Upper lobe of left lung (tissue), 6 donors: ENCODE measurements around the gene CNTNAP2. TPM values are rescaled to one million over a fixed set of nuclear protein-coding genes. Genes with fewer than 3 reads are reported as not detected.

Experiments
- ATAC-seq, 2 donors: fragments of 200-7000 bp; cut with Tn5 transposase; one replicate each; pipeline ENCODE4 v1.9.1; 2022; ENCODE audit warnings: mild to moderate bottlenecking in 2 of 2, moderate library complexity in 2 of 2; ENCODE audit not compliant: low FRiP score in 2 of 2
- DNase-seq, 2 donors: peaks; one replicate each; pipeline ENCODE4 v3.0.0-alpha.2; 2019 to 2020
- H3K27ac ChIP-seq, 4 donors: fragments of 200-600 bp; sonication (generic); one replicate each; pipeline ENCODE4 v1.5.1; 2016 to 2019
- H3K27me3 ChIP-seq, 4 donors: fragments of 200-600 bp; sonication (generic); one replicate each; pipeline ENCODE4 v1.5.1; 2017 to 2019
- H3K36me3 ChIP-seq, 4 donors: fragments of 200-600 bp; sonication (generic); one replicate each; pipeline ENCODE4 v1.5.1; 2016 to 2019
- H3K4me1 ChIP-seq, 4 donors: fragments of 200-600 bp; sonication (generic); one replicate each; pipeline ENCODE4 v1.5.1; 2018 to 2019
- H3K4me3 ChIP-seq, 4 donors: fragments of 200-600 bp; sonication (generic); one replicate each; pipeline ENCODE4 v1.5.1; 2017 to 2019; ENCODE audit warnings: mild to moderate bottlenecking in 2 of 4, moderate library complexity in 1 of 4
- H3K9me3 ChIP-seq, 4 donors: fragments of 200-600 bp; sonication (generic); one replicate each; pipeline ENCODE4 v1.5.1; 2018 to 2019
- EP300 ChIP-seq, 4 donors: sonication (generic); formaldehyde crosslinking; IDR thresholded peaks; one replicate each; pipeline ENCODE4 v1.5.1; 2017; ENCODE audit warnings: antibody characterized with exemption in 4 of 4, control low read depth in 2 of 4
- POLR2A ChIP-seq, 4 donors: fragments of 450-650 bp; IDR thresholded peaks; one replicate each; pipeline ENCODE4 v1.5.1; 2016 to 2017; ENCODE audit warnings: antibody characterized with exemption in 4 of 4, mild to moderate bottlenecking in 2 of 4
- POLR2AphosphoS5 ChIP-seq, 2 donors: sonication (generic); formaldehyde crosslinking; IDR thresholded peaks; one replicate each; pipeline ENCODE4 v1.5.1; 2017; ENCODE audit warnings: antibody characterized with exemption in 2 of 2
- WGBS, 2 donors: methylation state at CpG; one replicate each; pipeline ENCODE4 v1.1.5; 2017 to 2018; 5-methylcytosine and 5-hydroxymethylcytosine counted together
- total RNA-seq, 6 donors: library from RNA; depleted of rRNA in 4 of 6; stranded (reverse); fragments of >200 nt in 4 of 6; gene quantifications; one replicate each; pipeline versions ENCODE4 v1.1.0 to v1.2.1, GENCODE V29; 2016 to 2021
- TF ChIP-seq, protein P1 (sequence below), 6 experiments: fragments of 450-650 bp in 4 of 6; fragments of 200-600 bp in 2 of 6; sonication (generic) in 2 of 6; IDR thresholded peaks; one replicate each; pipeline ENCODE4 v1.5.1; 2016 to 2019; ENCODE audit warnings: antibody characterized with exemption in 6 of 6
- donor health status: DM: no; HTN: no; CAD: no; lungs with moderate emphysema.
- donor health status: DM: no; HTN: yes; CAD: no; lungs with severe emphysema.

Gene CNTNAP2
- total RNA-seq, 6 donors from 2014 or later: 0.06 to 1.0 (median 0.37) TPM

DNA sequence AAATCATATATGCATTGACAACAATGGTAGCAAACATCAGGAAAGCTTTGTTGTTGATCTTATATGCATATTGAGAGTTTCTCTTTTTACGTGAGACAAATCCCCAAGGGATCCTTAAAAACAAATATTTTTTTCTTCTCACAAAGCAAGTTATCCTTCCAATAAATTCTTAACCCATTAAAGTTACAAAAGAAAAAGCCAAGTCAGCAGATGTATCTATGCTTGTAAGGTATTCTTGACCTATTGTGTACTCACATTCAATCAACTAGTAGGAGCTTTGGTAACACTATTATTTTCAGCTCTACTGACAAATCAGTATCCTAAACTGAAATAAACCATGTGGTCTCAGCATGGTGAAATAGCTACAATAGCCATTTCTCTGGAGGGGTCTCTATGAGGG lies 586.3 kb downstream of the CNTNAP2 start:
- Histone ChIP-seq H3K9me3 (no peaks in the 10 kb centered on the region), H3K4me3 (no peak overlapping the region), H3K4me1 (no peaks in the 10 kb centered on the region), H3K27ac (no peak overlapping the region), H3K36me3 (no peaks in the 10 kb centered on the region), H3K27me3 (no peaks in the 10 kb centered on the region)
- 79 to 83% methylated on average over 1 of the region's 1 CpG for WGBS, 2 donors
- TF ChIP-seq EP300 (IDR thresholded peaks at IDR 0.05) (no peak), POLR2AphosphoS5 (IDR thresholded peaks at IDR 0.05) (no peak), POLR2A (IDR thresholded peaks at IDR 0.05) (no peak)
- TF ChIP-seq, protein P1, sequence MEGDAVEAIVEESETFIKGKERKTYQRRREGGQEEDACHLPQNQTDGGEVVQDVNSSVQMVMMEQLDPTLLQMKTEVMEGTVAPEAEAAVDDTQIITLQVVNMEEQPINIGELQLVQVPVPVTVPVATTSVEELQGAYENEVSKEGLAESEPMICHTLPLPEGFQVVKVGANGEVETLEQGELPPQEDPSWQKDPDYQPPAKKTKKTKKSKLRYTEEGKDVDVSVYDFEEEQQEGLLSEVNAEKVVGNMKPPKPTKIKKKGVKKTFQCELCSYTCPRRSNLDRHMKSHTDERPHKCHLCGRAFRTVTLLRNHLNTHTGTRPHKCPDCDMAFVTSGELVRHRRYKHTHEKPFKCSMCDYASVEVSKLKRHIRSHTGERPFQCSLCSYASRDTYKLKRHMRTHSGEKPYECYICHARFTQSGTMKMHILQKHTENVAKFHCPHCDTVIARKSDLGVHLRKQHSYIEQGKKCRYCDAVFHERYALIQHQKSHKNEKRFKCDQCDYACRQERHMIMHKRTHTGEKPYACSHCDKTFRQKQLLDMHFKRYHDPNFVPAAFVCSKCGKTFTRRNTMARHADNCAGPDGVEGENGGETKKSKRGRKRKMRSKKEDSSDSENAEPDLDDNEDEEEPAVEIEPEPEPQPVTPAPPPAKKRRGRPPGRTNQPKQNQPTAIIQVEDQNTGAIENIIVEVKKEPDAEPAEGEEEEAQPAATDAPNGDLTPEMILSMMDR (IDR thresholded peaks at IDR 0.05): no peak
- DNase-seq: no peak
- no peak for ATAC-seq

DNA sequence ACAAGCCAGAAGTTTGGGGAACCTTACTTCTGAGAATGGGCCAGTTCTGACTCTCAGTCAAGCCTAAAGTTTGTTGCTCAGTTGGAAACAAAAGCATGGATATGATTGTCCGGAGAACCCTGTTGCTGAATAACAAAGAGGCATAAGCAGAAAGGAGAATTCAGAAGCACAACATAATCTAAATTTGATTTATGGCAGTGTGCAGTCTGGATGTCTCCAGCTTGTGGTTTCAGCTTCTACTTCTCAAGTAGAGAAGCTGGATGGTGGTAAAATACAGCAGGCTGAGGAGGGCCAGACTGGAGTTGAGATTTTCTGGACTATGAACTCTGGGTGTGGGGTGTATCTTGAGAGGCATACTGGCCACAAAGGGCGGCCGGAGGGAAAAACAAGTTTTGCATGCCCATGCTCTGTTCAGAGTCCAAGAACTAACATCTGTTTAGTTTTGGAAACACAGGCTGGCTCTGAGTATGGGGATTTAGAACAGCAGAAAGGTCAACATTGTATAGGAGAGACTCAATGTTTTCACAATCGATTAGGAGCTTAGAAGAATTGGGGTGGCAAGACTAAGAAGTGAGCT lies 592.9 kb downstream of the CNTNAP2 start:
- TF ChIP-seq EP300 (IDR thresholded peaks at IDR 0.05) (no peak), POLR2AphosphoS5 (IDR thresholded peaks at IDR 0.05) (no peak), POLR2A (IDR thresholded peaks at IDR 0.05) (no peak)
- TF ChIP-seq, protein P1 (IDR thresholded peaks at IDR 0.05): no peak
- ATAC-seq: no peak
- no peaks in the 10 kb centered on the region for H3K4me1 ChIP-seq
- no peaks in the 10 kb centered on the region for H3K9me3 ChIP-seq
- no peak overlapping the region for H3K27ac ChIP-seq
- H3K4me3 ChIP-seq: no peak overlapping the region
- WGBS, 2 donors: 58 to 62% methylated on average over 4 of the region's 4 CpGs
- no peaks in the 10 kb centered on the region for H3K36me3 ChIP-seq
- no peak for DNase-seq
- no peaks in the 10 kb centered on the region for H3K27me3 ChIP-seq

DNA sequence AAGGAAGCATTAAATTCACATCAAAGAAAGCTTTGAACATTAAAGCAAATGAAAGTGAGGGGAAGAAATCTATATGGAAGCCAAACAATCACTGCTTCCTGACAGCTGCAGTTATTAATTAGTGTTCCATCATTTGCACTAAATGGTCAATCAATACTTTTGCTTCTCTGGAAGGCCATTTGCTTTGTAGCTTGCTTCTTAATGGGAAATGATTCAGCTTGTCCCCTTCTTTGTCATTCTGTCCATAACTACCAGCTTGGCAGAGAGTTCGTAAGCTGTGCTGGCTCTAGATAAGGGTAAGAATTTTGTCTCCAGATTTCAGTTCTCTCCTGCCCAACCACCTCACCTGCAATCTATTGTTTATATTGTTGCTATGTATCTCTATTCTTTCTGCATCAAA lies 596.6 kb downstream of the CNTNAP2 start:
- ATAC-seq (no peak), DNase-seq (no peak)
- 80 to 83% methylated on average over 1 of the region's 1 CpG for WGBS, 2 donors
- H3K9me3 ChIP-seq: no peaks in the 10 kb centered on the region
- no peak for TF ChIP-seq POLR2A (IDR thresholded peaks at IDR 0.05)
- no peak for TF ChIP-seq EP300 (IDR thresholded peaks at IDR 0.05)
- no peak for TF ChIP-seq POLR2AphosphoS5 (IDR thresholded peaks at IDR 0.05)
- TF ChIP-seq, protein P1 (IDR thresholded peaks at IDR 0.05): no peak
- H3K36me3 ChIP-seq: no peaks in the 10 kb centered on the region
- no peaks in the 10 kb centered on the region for H3K4me1 ChIP-seq
- no peak overlapping the region for H3K4me3 ChIP-seq
- H3K27me3 ChIP-seq: no peaks in the 10 kb centered on the region
- H3K27ac ChIP-seq: no peak overlapping the region

DNA sequence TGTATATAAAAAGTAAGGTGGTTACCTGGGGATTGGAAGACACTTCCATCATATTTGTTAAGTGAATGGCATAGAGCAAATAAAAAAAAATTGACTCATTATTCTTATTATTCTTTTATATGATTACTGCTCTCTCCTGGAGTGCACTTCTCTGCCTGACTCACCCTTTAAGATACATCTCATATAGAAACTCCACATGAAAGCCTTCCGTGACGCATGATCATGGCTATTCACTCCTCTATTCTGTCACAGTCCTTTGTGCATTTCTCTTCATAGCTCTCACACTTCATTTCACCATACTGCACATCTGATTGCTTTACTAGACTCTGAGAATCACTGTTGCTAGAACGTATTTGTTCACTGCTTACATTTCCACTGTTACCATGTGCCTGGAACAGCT lies 597.3 kb downstream of the CNTNAP2 start:
- no peak for ATAC-seq
- Histone ChIP-seq H3K9me3 (no peaks in the 10 kb centered on the region), H3K4me1 (no peaks in the 10 kb centered on the region), H3K4me3 (no peak overlapping the region), H3K27me3 (no peaks in the 10 kb centered on the region), H3K27ac (no peak overlapping the region), H3K36me3 (no peaks in the 10 kb centered on the region)
- WGBS, 2 donors: 90 to 95% methylated on average over 3 of the region's 3 CpGs
- DNase-seq: no peak
- TF ChIP-seq POLR2AphosphoS5 (IDR thresholded peaks at IDR 0.05): no peak
- TF ChIP-seq POLR2A (IDR thresholded peaks at IDR 0.05): no peak
- TF ChIP-seq, protein P1 (IDR thresholded peaks at IDR 0.05): no peak
- TF ChIP-seq EP300 (IDR thresholded peaks at IDR 0.05): no peak

DNA sequence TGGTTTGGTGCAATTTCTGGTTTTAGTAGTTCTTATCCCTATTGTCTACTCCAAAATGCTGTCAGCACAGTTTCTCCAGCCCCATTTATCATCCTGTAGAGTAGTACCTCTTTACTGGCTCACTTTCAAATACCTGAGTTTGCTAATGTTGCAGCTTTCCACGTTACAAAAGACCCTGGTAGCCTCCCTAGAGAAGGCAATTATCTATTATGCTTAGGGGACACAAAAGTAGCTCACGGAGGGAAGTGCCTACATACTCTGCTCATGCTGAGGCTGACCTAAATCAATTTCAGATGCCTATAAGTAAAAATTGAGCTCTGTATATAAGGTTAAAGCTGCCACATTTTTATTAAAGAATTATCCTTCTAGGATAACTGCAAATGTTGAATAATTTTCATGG lies 603.6 kb downstream of the CNTNAP2 start:
- TF ChIP-seq POLR2AphosphoS5 (IDR thresholded peaks at IDR 0.05) (no peak), EP300 (IDR thresholded peaks at IDR 0.05) (no peak), POLR2A (IDR thresholded peaks at IDR 0.05) (no peak)
- TF ChIP-seq, protein P1 (IDR thresholded peaks at IDR 0.05): no peak
- no peaks in the 10 kb centered on the region for H3K9me3 ChIP-seq
- 51 to 55% methylated on average over 2 of the region's 2 CpGs for WGBS, 2 donors
- H3K4me3 ChIP-seq: no peak overlapping the region
- DNase-seq (no peak), ATAC-seq (no peak)
- no peaks in the 10 kb centered on the region for H3K27me3 ChIP-seq
- no peaks in the 10 kb centered on the region for H3K36me3 ChIP-seq
- no peaks in the 10 kb centered on the region for H3K4me1 ChIP-seq
- no peak overlapping the region for H3K27ac ChIP-seq
